ENCODE data around the gene SLC7A4.
"Not testable (repeated sequence)": the region's sequence is repeated elsewhere in the genome, so short reads cannot be mapped to it uniquely, and the experiment has no call there.

Gene SLC7A4

DNA sequence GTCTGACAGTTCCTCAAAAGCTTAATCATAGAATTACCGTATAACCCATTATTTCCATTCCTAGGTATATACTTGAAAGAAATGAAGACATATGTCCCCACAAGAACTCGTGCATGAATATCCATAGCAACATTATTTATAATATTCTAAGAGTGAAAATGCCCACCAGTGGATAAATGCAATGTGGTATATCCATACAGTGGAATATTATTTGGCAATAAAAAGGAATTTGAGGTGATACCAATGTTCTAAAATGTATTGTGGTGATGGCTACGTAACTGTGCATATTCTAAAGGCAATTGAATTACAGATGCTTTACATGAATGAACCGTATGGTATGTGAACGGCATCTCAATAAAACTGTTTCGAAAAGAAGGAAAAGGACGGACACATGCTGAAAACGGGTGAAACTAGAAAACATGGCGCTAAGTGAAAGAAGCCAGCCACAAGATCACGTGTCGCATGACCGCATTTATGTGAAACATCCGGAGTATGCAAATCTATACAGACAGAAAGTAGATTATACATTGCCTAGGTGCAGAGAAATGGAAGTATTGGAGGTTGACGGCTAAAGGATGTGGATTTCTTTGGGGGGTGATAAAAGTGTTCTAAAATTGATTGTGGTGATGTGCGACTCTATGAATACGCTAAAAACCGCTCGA is 29.4 kb upstream of the SLC7A4 start:
- not testable (repeated sequence) for DNase-seq

DNA sequence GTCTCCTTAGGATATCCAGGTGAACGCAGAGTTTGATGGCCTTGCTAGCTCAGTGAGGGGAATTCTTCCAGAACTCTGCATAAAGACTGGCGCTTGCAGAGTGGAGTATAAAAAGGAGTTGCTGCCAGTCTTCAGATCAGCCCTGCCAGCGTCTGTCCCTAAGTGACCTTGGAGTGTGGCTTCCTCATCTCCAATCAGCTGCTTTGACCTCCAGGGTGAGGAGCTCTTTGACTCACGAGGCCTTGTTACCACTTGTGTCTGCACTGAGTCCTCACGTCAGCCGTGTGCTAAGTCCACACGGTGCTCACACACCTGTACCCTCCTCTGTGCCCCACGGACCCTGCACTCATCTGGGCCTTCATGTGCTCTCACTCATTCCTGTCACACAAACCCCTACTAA is 28.0 kb upstream of the SLC7A4 start:
- DNase-seq = not testable (repeated sequence)

DNA sequence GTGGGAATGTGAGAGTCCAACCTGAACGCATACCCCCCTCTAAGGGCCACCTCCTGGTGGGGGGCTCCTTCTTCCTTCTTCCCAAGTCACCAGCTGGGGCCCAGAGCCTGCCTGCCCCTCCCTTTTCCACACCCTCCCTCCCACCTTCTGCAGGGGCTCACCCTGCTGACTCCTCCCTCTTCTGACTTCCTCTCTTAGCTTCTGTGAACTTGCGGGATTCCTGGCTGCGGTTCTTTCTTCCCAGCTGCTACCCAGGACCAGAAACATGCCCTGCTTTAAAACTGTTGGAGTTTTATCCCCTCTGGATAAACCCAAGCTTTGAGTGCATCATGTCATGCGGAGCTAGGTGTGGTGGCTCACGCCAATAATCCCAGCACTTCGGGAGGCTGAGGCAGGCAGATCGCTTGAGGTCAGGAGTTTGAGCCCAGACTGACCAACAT is 23.5 kb upstream of the SLC7A4 start:
- DNase-seq = no peak

GRCh38 chr22:21055564-21055834 is 23.1 kb upstream of the SLC7A4 start:
- no peak for DNase-seq

DNA sequence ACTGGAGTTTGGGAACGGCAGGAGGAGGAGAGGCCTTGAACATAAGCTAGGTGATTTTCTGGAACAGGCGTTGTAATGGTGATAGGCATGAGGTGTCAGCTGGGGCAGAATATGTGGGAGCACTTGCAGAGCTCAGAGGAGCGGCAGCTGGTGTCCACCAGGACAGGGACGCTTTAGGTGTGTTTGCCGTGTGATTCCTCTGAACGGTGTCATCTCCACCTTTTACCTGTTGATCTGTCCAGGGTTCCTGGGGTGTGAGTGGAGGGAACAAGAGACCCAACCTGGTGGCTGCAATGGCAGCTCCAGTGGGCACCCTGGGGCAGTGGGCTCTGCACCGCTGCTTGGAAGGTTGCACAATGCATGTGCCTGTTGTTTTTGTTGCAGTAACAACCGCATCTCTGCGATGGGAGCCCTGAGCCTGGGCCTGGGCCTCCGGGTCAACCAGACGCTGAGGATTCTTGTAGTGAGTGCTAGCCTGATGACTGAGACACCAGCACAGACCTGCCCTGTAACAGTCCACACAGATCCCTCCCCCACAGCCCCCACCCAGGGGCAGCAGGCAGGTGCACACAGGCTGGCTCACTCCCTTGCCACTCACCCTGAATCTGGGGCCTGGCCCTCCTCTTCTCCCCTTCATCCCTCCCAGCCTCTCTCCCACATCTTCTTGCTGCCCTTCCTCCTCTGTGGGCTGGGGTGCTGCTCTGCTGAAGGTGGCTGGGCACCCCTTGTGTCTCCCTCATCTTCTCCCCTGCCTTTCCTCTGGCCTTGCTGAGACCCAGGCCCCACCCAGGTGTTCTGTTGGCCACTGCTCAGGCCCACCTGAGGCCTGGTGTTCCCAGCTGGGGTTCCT is 22.6 kb upstream of the SLC7A4 start:
- DNase-seq = no peak

- DNase-seq = no peak
Observed at GRCh38 chr22:21054046-21054713, 21.8 kb upstream of the SLC7A4 start.

DNA sequence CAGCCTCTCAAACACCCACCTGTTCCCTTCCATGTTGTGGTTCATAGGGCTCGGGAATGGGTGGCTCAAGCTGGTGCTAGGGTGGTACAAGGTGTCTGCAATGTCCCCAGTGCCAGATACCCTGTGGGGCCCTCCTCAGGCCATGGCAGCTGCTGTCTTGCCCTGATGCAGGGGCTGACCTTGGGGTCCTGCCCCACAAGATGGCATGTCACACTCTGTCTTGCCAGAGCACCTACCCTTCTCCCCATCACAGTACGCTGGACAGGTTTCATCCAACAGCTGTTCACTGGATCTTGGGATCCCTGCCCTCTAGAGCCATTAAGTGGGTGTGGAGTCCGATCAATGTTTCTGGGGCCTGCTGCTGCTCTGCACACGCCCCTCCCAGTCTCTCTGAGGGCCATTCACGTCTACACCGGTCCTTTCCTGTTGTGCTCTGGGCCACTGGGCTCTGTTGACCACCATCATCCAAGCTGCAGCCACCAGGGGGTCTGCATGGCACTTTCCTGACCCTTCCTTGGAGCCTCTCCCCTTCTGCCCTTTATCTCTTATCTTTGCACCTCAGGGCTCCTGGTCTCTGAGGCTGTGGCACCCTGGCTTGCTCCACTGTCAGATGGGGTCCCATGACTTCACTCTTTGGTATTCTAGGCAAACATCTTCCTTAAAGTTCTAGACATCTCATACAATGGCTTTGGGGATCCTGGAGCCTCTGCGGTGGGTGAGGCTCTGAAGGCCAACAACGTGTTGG is 20.5 kb upstream of the SLC7A4 start:
- DNase-seq = no peak

- no peak for DNase-seq
Observed at GRCh38 chr22:21051831-21052400, 19.6 kb upstream of the SLC7A4 start.

GRCh38 chr22:21051145-21051830 is 18.9 kb upstream of the SLC7A4 start:
- no peak for DNase-seq

DNA sequence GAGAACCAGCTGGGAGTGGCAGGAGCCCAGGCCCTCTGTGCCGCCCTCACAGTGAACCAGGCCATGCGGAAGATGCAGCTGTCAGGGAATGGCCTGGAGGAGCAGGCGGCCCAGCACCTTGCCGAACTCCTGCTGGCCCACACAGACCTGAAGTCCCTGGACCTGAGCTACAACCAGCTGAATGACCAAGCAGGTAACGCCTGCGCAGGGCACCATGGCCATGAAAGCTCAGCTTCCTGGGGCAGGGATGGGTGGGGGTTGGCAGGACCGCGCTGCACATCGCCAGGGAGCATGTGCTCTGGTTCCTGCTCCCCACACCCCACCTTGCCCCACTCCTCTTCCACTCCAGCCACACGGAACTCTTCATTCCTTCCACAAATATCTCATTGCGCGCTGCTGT is 16.6 kb upstream of the SLC7A4 start:
- not testable (repeated sequence) for DNase-seq

- not testable (repeated sequence) for DNase-seq
Observed at GRCh38 chr22:21048448-21048847, 16.1 kb upstream of the SLC7A4 start.

- DNase-seq = peak; percentile 36 to 79 (median 48)
Observed at GRCh38 chr22:21047730-21048129, 15.4 kb upstream of the SLC7A4 start.

- DNase-seq = no peak
Observed at GRCh38 chr22:21047035-21047661, 14.8 kb upstream of the SLC7A4 start.

- DNase-seq = peak; percentile 85 to 93 (median 87)
Observed at GRCh38 chr22:21045585-21046294, 13.4 kb upstream of the SLC7A4 start, which contains the start of gene LRRC74B. LRRC74B (plus strand) TSS chr22:21045946; CDS start chr22:21045987, 41 bp downstream.

DNA sequence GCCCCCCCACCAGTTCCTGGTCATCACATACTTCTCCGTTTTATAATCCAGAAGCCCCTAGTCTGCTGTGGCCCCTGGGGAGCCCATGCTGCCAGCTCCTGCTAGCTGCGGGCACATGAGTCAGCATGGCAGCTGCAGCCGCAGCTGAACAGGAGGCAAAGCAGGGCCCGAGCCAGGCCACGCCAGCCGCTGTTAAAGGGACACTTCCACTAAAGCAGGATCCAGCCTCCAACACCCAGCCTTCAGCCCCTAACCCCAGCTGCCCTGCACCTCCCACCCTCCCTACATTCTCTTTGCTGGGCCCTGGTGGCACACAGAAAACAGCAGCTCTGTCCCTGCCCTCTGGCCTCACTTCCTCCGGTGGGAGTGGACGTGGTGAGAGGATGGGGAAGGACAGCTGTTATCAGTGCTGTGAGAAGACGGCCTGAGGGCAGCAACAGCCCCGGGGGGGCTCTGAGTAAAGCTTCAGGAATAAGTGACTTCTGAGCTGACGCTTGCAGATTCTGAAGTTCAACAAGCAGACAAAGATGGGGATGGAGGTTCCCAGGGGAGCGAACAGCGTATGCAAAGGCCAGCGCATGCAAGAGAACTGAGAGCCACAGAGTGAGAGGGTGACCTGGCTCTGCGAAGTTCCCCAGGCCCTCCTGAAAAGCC is 12.7 kb upstream of the SLC7A4 start:
- peak; percentile 54 to 83 (median 76) for DNase-seq

DNA sequence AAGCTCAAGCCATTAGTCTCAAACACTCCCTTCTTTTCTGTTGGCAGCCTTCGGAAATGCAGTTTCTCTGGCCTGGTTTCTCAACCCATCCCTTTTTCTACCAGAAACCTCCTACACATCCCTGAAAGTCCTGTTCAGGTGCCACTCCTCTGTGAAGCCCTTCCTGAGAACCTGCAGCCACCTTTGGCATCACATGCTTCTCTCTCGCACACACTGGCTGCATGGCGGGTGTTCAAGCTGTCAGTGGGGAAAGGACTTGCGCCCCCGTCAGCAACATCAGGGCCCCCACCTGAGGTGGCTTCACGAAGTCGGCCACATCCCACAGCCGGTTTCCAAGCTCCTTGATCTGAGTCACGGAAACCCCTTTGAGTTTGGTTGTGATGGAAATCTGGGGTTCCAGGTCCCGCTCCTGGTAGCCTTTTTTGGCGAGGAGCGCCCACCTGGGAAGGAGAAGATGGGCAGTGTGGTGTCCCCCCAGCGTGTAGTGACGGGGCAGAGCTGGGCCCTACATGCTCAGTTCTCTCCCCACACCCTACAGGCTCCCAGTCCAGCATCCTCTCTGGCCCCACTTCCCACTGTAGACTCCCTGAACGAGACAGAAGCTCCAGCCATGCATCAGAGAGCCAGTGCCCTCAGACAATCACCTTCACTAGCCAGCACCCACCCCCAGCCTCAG is 11.6 kb upstream of the SLC7A4 start:
- DNase-seq = no peak

GRCh38 chr22:21042978-21043859 is 10.9 kb upstream of the SLC7A4 start:
- DNase-seq = peak in 1 of 3 experiments; percentile 5

DNA sequence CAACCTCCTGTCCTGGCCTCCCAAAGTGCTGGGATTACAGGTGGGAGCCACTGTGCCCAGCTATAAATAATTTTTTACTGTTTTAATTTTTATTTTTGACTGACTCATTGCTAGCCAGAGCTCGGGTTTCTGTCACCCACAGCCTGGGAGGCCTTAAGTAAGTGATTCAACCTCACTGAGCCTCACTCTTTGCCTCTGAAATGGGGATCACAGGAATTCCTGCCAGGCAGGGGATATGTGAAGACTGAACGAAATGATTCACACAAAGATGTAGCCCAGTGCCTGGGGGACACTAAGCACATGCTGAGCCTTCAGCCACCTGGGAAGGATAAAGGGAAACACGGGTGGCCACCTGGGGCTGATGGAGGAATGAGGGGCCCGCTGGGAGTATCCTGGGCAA is 9.6 kb upstream of the SLC7A4 start:
- no peak for DNase-seq

DNA sequence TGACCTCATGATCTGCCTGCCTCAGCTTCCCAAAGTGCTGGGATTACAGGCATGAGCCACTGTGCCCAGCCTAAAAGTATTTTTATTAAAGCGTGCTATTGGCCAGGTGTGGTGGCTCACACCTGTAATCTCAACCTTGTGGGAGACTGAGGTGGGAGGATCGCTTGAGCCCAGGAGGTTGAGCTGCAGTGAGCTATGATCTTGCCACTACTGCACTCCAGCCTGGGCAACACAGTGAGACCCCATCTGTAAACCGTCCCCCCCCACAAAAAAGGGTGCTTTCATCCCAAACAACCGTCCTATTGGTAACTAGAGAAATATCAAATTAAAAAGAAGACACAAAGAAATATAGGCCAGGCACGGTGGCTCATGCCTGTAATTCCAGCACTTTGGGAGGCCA is 6.8 kb upstream of the SLC7A4 start:
- not testable (repeated sequence) for DNase-seq

Data from NCI-H1417 (cell line).